Measurements from ENCODE around the gene OTP.
A peak's percentile ranks its signal among the peaks of the same experiment; 100 is the strongest.

Gene OTP

DNA sequence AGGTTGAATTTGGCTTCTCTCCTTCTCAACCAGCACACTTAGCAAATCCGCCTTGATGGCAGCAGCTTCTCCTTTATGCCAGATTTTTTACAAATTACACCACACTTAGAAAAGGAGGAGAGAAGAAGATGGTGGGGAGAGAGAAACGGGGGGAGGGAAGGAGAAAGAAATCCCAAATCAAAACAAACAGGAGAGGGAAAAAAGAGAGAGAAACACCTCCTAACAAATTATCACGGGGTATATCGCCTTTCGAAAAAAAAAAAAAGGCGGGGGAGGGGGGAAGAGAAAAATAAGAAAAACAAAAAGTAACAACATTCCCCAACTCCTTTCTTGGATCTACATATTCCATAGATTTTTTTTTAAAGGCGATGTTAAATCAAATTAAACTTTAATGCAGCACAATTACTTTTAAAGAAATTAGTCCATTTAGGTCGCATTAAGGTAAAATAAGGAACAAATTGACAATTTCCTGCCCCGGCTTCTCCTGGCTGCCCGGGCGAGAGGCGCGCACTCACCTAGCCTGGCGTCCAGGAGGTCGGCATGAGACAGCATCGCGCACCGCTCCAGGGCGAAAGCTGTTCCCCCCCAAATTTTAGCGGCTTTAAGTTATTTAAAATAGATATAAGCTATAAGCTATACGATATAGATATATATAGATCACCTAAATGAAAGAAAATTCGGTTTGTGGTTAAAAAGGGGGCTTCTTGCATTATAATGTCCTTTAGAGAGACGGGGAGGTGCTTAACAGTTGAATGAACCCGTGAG is at the start of gene OTP:
Gene OTP, minus strand, starts transcription at position 716 of the 765 bp plus-strand sequence. Its CDS starts 164 bp downstream, at position 552.
- DNase-seq (ENCODE audit: low read depth, low spot score): no peak

DNA sequence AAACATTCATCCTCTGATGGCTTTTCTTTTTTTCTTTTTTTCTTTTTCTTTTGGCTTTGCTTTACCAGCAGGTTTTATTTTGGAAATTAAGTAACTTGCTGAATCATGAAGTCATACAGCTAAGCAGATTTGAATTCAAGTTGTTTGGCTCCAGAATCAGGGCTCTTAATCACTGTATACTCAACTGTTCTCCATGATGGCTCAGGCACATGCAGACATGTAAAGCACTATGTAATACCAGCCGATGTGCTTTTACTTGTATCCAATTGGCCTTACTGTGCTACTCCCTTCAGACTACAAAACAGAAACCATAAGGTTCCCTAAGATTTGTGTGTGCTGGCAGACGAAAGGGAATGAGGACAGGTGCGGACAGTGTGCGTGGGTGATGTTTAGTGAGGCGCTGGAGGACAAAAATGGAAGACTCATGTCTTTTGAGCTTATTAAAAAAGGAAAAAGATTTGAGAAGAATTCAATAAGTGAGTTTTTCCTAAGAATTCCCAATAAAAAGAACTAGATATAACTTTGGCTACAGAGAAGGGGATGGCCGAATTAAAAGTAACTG is 44.7 kb upstream of the OTP start:
- DNase-seq (ENCODE audit: low read depth, low spot score): no peak

DNA sequence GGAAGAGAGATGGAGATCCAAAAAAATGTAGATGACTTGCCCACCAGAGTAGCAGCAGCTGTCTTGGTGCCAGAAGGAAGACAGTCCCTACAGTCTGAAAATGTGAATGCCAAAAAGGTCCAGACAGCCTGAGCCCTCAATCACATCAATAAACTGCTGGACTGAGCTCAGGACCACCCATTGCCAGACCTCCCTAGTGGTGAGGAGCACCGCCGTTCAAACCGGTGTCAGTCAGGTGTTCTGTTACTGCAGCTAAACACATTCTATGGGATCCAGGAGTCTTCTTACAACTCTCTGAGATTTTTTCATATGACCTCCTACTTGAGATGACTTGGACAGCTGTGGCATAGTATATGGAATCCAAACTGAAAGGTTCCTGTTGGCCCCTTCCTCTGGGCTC is 32.0 kb upstream of the OTP start:
- DNase-seq (ENCODE audit: low read depth, low spot score): no peak

DNA sequence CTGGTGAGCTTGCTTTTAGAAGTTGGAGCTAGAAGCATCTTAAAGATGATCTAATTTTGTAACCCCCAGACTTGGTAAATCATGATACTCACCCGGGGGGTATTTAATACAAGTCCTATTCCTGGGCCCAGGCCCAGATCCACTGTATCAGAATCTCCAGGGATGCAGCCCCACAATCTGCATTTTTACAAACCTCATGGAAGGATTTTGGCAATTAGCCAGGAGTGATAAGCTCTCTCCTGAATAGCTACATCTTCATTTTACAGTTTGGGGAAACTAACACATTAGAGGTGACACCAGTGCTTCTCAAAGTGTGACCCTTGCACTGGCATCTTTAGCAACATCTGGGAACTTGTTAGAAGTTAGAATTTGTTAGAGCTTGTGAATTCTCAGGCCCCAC is 31.2 kb upstream of the OTP start:
- no peak for DNase-seq (ENCODE audit: low read depth, low spot score)

DNA sequence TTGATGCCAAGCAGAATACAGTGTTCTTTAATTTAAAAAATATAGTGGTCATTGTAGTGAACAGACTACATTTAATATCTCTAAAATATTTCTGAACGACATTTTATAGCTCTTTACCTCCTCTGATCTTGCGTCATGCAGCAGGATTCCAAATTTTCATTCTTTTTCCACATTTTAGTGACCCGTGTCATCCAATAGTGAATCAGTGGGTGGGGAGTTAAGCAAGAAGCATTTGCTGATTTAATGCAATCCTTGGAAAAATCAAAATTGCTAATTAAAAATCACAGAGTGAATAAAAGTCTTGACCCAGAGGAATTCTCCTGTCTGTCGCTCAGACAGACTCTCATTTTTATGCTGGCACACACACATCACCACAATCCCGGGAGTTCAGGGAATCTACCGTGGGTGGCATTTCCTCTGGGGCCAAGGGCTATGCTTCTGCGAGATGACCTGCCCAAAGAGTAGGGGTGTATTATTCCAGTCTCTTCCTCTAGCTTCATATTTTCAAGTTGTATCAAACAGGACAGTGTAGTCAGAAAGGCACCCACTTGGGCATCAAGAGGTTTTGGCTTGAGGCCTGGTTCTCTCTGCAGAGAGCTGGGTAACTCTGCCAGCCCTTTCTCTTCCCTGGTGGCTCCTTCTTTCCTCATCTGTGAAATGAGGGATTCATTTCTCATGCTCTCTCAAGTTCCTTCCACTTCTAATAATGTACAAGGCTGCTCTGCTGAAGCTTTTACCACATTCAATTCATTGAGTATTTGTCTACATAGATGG is 24.8 kb upstream of the OTP start:
- DNase-seq (ENCODE audit: low read depth, low spot score): no peak

DNA sequence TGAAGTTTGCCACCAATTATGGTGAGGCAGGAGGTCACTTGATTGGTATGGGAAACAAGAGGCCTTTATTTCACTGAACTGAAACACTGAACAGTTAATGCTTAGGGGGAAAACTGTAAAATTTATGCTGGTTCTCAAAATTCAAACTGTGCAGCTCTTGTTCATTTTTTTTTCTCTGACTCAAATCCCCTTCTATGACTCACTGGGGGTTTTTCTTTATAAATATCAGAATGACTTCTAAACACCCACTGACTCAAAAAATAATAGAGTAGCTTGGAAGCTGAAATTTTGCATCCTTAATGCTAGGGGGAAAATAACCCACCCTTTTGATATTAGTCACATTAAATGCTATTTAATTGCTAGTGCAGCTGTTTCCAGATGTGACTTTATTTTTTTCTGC is 24.1 kb upstream of the OTP start:
- no peak for DNase-seq (ENCODE audit: low read depth, low spot score)

DNA sequence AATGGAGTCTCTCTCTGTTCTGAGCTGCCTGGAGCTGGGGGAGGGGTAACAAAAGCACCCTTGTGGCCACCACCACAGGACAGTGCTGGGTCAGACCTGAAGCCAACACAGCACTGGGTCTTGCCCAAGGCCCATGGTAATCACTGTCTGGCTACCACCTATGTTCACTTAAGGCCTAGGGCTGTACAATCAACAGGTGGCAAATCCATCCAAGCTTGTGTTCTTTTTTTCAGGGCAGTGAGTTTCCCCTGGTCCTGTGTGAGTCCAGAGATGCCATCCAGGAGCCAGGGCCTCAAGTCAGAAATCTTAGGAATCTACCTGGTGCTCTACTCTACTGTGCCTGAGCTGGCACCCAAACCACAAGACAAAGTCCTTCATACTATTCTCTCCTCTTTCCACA is 20.1 kb upstream of the OTP start:
- DNase-seq (ENCODE audit: low read depth, low spot score): no peak

DNA sequence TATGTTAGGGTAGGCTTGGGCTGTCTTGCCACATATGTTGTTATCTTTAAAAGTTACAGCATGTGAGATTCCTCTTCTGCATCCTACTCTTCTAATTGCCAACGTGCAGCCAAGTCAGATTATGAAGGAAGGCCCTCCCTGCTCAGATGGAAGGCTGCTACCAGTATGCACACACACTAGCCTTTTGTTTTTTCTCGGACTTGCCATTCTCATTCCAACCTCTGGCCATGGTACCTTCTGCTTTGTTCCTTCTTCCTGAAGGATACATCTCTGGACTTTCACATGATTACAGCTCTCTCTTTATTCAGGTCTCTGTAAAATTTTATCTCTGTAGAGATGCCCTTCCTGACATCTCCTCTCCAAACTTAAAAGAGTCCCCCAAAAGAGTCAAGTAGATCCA is 12.8 kb upstream of the OTP start:
- no peak for DNase-seq (ENCODE audit: low read depth, low spot score)

DNA sequence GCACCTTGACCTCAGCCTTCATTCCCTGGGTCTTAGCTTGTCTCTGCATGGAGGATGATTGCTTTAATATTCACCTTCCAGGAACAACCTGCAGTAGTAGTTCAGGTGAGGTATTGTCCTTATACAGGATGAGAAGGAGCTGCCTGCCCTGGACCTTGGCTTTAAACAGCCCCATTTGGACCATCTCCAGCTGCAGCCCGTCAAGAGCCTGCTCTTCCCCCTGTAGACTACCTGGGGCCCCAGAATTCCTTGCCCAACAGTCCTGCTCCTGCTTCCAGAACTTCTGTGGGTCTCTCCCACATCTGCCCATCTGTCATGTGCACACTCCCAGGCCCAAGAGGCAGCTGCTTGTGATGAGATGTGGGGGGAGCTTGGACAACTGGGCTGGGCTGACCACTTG is 12.2 kb upstream of the OTP start:
- no peak for DNase-seq (ENCODE audit: low read depth, low spot score)

DNA sequence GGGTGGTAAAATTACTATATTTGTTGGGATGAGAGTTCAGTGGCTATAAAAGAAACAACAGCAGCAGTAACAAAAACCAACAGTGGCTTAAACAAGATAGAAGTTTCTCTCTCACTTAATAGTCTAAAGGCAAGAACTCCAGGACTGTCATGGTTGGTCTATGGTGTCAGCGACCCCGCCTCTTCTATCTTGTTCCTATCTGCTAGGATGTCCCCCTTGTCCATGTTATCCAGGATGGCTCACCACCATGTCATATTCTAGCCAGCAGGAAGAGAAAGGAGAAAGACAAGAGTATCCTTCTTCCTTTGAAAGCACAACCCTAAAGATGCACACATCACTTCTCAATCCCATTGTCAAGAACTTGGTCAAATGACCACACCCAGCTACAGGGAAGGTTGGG is 11.3 kb upstream of the OTP start:
- DNase-seq (ENCODE audit: low read depth, low spot score): no peak

DNA sequence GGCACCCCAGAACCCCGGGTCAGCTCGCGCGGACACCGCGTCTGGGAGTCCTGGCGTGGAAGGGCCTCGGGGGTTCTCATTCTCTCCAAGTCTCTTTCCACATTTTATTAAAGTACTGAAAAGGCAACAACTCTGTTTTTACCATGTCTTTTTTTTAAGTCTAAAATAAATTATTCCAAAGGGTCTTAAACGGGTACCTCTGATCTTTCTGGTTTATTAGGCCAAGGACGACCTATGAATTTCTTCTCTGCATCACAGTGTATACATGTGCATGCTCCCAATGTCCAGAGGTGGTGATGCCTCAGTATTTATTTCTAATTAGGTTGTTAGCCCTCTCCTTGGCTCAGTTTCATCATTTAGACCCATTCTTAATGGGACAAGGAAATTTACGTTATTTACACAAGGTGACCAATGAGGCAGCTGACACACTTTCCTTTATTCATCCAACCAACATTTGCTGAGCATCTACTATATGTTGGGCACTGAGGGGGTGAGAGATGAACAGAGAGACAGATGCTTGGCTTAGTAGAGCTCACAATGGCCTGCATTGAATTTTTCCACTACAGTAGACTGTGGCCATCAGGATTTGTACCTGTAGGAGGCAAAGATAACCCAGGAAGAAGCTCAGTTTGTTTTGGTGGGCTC is 7.6 kb upstream of the OTP start:
- DNase-seq (ENCODE audit: low read depth, low spot score): no peak

DNA sequence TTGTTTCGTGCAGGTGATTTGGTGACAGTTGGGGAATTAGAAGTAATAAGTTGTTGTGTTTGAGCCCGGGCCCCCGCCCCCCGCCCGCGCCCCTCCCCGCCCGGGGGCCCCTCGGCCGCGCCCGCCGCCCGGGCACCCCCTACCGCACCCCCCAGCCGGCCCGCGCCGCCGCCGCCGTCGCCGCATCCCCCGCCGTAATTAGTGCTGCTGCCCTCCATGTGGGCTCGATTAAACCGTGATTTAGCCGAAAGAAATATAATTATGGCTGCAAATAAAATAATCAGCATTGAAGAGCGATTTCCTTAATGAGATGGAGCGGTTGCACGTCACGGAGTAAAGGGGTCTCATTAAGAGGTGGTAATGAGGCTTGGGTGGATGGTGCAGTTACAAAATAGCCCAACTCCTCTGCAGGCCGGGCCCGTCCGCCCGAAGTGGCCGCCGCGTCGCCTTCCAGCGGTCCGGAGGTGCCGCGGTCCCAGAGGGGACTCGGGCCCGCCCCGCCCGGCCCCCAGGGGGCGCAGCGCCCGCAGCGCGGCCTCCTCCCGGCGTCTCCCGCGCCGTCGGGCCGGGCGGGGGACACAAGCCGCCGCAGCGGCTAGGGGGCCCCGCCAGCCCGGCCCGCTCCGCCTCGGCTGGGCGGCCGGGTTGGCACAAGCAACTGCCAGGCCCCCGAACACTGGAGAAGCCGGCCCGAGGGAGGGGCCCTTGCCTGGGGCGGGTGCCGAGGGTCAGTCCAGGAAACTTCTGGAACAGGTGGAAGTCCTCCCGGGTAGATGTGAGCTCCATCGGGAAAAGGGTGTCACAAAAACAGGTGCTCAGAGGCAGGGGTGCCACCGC is 6.9 kb upstream of the OTP start:
- DNase-seq (ENCODE audit: low read depth, low spot score): peak; percentile 47

DNA sequence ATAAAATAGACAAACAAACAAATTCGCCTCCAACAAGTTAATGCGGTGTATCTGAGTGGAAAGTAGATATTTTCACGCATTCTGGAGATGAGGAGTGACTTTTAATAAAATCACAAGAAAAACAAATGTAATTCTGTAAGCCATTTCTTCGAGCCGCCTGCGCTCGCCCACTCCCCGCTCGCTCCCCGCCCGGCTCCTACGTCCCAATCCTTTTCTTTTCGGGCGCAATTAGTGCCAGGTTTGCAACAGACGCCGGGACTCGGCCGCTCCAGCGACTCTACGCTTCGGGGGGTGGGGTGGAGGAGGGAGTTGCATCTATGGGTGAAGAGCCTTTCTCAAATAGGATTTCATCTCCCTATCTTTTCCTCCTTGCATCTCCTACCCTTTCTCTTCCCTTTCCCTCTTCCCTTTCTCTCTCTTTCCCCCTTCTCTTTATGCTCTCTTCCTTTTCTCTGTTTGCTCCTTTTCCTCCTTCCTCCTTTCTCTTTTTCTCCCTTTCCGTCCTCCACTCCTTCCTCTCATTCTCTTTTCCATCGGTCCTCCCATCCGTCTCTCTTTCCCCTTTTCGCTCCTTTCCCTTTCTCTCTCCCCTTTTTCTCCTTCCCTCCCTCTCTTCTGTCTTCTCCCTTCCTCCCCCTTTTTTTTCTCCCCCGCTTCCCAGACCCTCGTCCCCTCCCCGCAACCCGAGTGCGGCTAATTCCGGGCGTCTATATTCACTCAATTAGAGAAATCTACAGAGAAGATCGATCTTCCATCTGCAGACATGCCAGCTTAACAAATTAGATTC is 6.1 kb upstream of the OTP start:
- peak; percentile 54 for DNase-seq (ENCODE audit: low read depth, low spot score)

DNA sequence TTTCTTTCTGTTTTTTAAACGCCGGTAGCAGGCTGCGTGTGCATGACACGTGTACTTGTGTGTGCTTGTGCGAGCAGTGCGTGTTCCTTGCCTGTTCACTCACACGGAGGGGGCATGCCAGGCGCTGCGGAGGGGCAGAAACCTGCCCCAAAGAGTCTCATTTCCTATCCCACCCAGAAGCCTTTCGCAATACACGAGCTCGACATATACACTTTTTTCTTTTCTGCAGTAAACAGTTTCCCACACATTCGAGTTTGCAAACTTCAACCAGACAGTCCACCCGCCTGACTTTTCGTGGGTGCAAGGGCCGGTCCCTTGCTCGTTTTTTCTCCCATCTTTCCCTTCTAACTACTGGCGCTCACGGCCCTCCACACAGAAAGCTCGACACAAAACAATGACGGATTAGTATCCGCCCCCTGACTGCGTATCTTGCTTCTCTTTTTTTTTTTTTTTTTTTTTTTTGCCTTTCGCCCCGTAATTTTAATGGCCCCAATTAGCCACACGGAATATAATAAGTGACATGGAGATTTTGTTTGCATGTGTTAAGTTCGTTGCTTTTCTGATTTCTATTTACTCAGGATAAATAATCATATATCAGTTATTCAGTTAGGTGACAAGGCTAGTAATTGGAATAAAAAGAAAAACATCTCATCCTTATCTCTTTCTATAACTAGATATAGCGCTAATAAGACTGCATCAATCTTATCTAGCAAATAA is 5.3 kb upstream of the OTP start:
- DNase-seq (ENCODE audit: low read depth, low spot score): no peak

DNA sequence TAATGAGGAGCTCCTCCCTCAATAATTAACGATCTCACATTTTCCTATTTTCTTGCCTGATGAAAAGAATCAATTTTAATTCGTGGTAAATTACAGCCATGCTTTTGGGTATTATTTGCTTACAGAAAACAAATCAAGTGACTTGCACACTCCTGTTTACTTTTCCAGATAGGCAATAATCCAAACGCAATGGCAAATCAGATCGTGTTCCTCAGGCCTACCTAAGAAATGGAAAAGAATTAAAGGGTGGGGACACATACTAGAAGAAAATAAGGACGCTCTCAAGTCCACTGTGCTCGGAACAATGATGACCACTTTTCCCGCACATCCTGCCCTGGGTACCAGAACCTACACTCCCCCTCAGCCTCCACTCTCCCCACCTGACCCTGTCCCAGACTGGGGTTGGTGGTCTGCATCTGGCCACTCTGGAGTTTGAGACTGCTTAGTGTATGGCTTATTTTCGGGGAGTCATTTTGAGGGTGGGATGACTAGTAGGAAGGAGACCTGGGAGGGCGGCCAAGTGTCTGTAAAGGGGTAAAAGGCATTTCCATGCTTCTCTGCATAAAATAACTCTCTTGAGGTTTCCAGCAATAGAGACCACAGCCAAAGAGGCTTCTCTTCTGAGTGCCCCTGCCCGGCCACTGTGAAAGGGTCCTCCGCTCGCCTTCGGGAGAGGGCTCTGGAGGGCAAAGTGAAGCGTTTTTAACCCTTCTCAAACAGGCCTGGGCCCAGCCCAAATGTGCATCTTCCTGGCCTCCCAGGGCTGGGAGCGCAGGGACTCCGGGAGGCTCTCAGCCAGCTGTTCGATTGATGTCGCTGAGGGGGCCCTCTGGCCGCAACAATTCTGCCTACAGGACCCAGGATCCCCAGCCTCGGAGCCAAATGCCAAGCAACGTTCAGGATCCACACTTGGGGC is 4.5 kb upstream of the OTP start:
- peak; percentile 58 for DNase-seq (ENCODE audit: low read depth, low spot score)

DNA sequence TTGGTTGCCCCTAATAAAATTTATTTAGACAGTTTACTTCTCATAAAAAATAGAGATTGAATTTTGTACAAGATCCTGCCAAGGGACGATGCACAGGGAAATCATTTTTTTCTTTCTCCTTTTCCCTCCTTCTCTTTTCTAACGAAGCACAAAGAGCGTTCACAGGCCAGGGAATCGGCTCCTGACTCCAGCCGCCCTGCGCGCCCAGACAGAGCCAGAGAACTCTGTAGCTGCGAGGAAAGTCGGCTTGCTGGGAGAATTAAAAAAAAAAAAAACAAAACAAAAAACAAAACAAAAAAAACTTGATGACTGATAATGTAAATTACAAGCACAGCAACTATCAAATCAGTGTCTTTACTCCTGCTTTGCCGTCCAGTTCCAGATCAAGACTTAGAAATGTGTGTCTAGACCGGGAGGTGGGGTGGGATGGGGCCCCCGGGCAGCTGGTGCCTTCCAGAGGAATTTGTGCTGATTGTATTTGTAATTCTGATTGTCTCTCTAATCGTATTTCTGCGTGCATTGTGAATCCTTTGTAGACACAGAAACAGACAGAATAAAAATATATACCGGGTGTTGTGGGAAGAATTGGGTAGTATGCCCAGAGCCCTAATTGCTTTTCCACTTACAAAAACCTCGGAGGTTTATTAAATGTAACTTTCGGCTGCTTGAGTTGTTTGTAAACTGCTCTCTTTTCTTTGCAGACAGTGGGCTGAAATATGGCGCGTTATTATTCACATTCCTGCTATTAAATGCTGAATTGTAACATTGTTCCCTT is 3.6 kb upstream of the OTP start:
- peak; percentile 44 for DNase-seq (ENCODE audit: low read depth, low spot score)

DNA sequence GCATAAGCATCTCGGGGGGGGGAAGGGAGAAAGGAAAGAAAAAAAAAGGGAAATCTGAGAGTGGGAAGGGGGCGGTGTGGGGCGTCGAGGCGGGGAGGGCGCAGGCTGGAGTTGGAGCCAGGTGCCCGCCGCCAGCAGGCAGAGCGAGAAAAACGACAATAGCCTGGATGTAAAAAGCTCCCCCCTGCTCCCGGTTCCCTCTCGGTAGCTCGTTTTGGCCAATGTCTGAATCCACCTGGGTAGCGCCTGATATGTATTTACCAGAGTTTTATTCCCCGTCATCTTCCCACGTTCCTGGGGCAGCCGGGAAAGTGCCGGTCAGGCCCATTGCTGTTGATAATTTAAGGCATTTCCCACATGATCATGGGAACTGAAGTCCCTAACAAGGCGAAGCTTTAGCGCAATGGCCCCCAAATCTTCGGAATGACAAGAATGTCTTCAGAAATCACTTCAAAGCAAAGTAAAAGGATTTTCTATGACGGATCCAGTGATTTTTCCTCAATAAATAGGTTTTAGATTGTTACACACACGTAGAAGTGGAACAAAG is 3.0 kb upstream of the OTP start:
- DNase-seq (ENCODE audit: low read depth, low spot score): peak; percentile 48

Data from ELF-1 (cell line).